Common myeloid progenitor, CD34-positive (primary cell): ENCODE measurements around the gene SPPL2B.

Experiments used
- CTCF ChIA-PET: fragments of 350-600 bp; sonication (Branson Sonifier 250); formaldehyde crosslinking; loops from one replicate; lab custom pipeline; 2021; ENCODE audit warnings: antibody characterized with exemption; lab: Charles Lee
- POLR2A ChIA-PET: fragments of 350-600 bp; sonication (Branson Sonifier 250); formaldehyde crosslinking; loops from one replicate; lab custom pipeline; 2021; ENCODE audit warnings: antibody characterized with exemption; lab: Charles Lee
- DNase-seq, 3 donors: peaks; one replicate each; pipeline versions ENCODE4 v3.0.0 to v3.0.0-alpha.2; 2013
- H3K27ac ChIP-seq, 2 experiments: 1 replicate in 1 of 2; 2 replicates in 1 of 2; pipeline ENCODE4 v1.7.0; 2013; ENCODE audit warnings: inconsistent platforms in 2 of 2, low read length in 2 of 2, mild to moderate bottlenecking in 2 of 2, low read depth in 1 of 2, moderate library complexity in 1 of 2; ENCODE audit not compliant: severe bottlenecking in 2 of 2, insufficient read depth in 1 of 2, poor library complexity in 1 of 2
- H3K27me3 ChIP-seq, 5 experiments: replicated peaks in 2 of 5; 1 replicate in 3 of 5; 2 replicates in 2 of 5; pipeline versions ENCODE4 v1.6.1 to v1.7.0; 2013; ENCODE audit warnings: low read length in 4 of 5, mild to moderate bottlenecking in 2 of 5, moderate library complexity in 2 of 5, inconsistent platforms in 1 of 5; ENCODE audit not compliant: insufficient read depth in 5 of 5, control insufficient read depth in 4 of 5
- H3K36me3 ChIP-seq, 4 experiments: 1 replicate in 2 of 4; 2 replicates in 2 of 4; pipeline versions ENCODE4 v1.6.1 to v1.7.0; 2013; ENCODE audit warnings: low read length in 3 of 4, control low read depth in 1 of 4, mild to moderate bottlenecking in 1 of 4; ENCODE audit not compliant: control insufficient read depth in 4 of 4, insufficient read depth in 4 of 4
- H3K4me1 ChIP-seq, 4 experiments: 1 replicate in 3 of 4; 2 replicates in 1 of 4; pipeline versions ENCODE4 v1.6.1 to v1.7.1; 2013; ENCODE audit warnings: low read length in 3 of 4, mild to moderate bottlenecking in 3 of 4, control low read depth in 1 of 4, inconsistent platforms in 1 of 4, moderate library complexity in 1 of 4; ENCODE audit not compliant: control insufficient read depth in 4 of 4, insufficient read depth in 4 of 4; ENCODE audit errors: control extremely low read depth in 1 of 4
- H3K4me3 ChIP-seq, 7 experiments: 1 replicate in 4 of 7; 2 replicates in 3 of 7; pipeline versions ENCODE4 v1.5.1 to v1.7.0; 2013; ENCODE audit warnings: mild to moderate bottlenecking in 7 of 7, low read length in 6 of 7, moderate library complexity in 6 of 7, inconsistent platforms in 2 of 7, low read depth in 2 of 7, control low read depth in 1 of 7; ENCODE audit not compliant: insufficient read depth in 4 of 7, control insufficient read depth in 1 of 7; ENCODE audit errors: extremely low read depth in 1 of 7
- H3K9me3 ChIP-seq, 5 experiments: 1 replicate in 4 of 5; 2 replicates in 1 of 5; pipeline versions ENCODE4 v1.6.1 to v1.7.1; 2013; ENCODE audit warnings: low read length in 4 of 5, mild to moderate bottlenecking in 2 of 5, inconsistent platforms in 1 of 5, low read depth in 1 of 5, moderate library complexity in 1 of 5; ENCODE audit not compliant: control insufficient read depth in 4 of 5, insufficient read depth in 2 of 5; ENCODE audit errors: control extremely low read depth in 1 of 5
- WGBS: methylation state at CpG from one replicate; pipeline ENCODE4 v1.1.5; 2013; ENCODE audit not compliant: insufficient coverage; 5-methylcytosine and 5-hydroxymethylcytosine counted together

SPPL2B gene

GRCh38 chr19:2289714-2290435, 38.6 kb upstream of the SPPL2B start:
- Histone ChIP-seq H3K27ac (peak overlapping the region; percentile 50 to 81), H3K36me3 (peaks cover 0 to 23% (median 10%) of the 10 kb centered on the region in 4 experiments), H3K9me3 (no peaks in the 10 kb centered on the region), H3K4me1 (peaks cover 0 to 76% (median 72%) of the 10 kb centered on the region in 4 experiments), H3K4me3 (peak overlapping the region; percentile 44 to 85 (median 74)), H3K27me3 (no peaks in the 10 kb centered on the region)
- DNase-seq, result peak; percentile 87 to 96 (median 95)
- POLR2A ChIA-PET, result interaction anchor here (1.0 to 2.9 kb wide), 10 partner anchors 11 to 43 kb away, joined by 3 to 13 read pairs (median 4); no protein-coding TSS in a partner anchor
- WGBS, result under 1% methylated on average over 67 of the region's 74 CpGs
- CTCF ChIA-PET, result interaction anchor here (1.2 to 2.7 kb wide), 5 partner anchors 11 to 44 kb away, joined by 3 to 23 read pairs (median 3); no protein-coding TSS in a partner anchor

GRCh38 chr19:2290441-2291184, 37.9 kb upstream of the SPPL2B start:
- Histone ChIP-seq H3K4me1 (peaks cover 0 to 78% (median 73%) of the 10 kb centered on the region in 4 experiments), H3K27ac (peak overlapping the region; percentile 50 to 81), H3K27me3 (no peaks in the 10 kb centered on the region), H3K4me3 (peak overlapping the region; percentile 44 to 85 (median 74)), H3K9me3 (no peaks in the 10 kb centered on the region), H3K36me3 (peaks cover 0 to 30% (median 15%) of the 10 kb centered on the region in 4 experiments)
- peak in 2 of 3 donors; percentile 72 to 77 for DNase-seq
- POLR2A ChIA-PET, result interaction anchor here (0.6 to 1.7 kb wide), 5 partner anchors 11 to 35 kb away, joined by 3 to 7 read pairs (median 6); no protein-coding TSS in a partner anchor
- WGBS, result 4% methylated on average over 78 of the region's 82 CpGs
- CTCF ChIA-PET, result interaction anchor here (1.0 to 2.2 kb wide), 4 partner anchors 15 to 43 kb away, joined by 3 to 10 read pairs (median 3); no protein-coding TSS in a partner anchor

GRCh38 chr19:2291185-2291751, 37.2 kb upstream of the SPPL2B start:
- peaks cover 0 to 71% (median 69%) of the 10 kb centered on the region in 4 experiments for H3K4me1 ChIP-seq
- H3K27ac ChIP-seq, result no peak overlapping the region
- peaks cover 0 to 36% (median 20%) of the 10 kb centered on the region in 4 experiments for H3K36me3 ChIP-seq
- WGBS, result 54% methylated on average over 53 of the region's 67 CpGs
- peak overlapping the region; percentile 44 to 85 (median 74) for H3K4me3 ChIP-seq
- H3K9me3 ChIP-seq, result no peaks in the 10 kb centered on the region
- ChIA-PET CTCF (interaction anchor here (1.0 to 2.2 kb wide), 4 partner anchors 14 to 42 kb away, joined by 3 to 10 read pairs (median 3); no protein-coding TSS in a partner anchor), POLR2A (interaction anchor here (0.6 to 1.7 kb wide), 6 partner anchors 11 to 34 kb away, joined by 3 to 7 read pairs (median 6); no protein-coding TSS in a partner anchor)
- DNase-seq, result peak in 1 of 3 donors; percentile 18
- H3K27me3 ChIP-seq, result no peaks in the 10 kb centered on the region

GRCh38 chr19:2294687-2295335, 33.7 kb upstream of the SPPL2B start:
- Histone ChIP-seq H3K27ac (no peak overlapping the region), H3K36me3 (peaks cover 2 to 42% (median 21%) of the 10 kb centered on the region in 4 experiments), H3K4me3 (no peak overlapping the region), H3K4me1 (peaks cover 0 to 44% (median 38%) of the 10 kb centered on the region in 4 experiments), H3K27me3 (no peaks in the 10 kb centered on the region), H3K9me3 (no peaks in the 10 kb centered on the region)
- ChIA-PET CTCF (interaction anchor here (0.6 to 1.5 kb wide), 9 partner anchors 9 to 100 kb away, joined by 3 to 8 read pairs (median 4); partner anchors contain the start of gene AMH), POLR2A (interaction anchor here (0.6 to 1.8 kb wide), 7 partner anchors 10 to 137 kb away, joined by 3 to 7 read pairs (median 4); no protein-coding TSS in a partner anchor)
- no peak for DNase-seq
- 76% methylated on average over 20 of the region's 26 CpGs for WGBS

GRCh38 chr19:2296141-2296540, 32.3 kb upstream of the SPPL2B start:
- POLR2A ChIA-PET, result interaction anchor here (0.5 to 1.1 kb wide), 5 partner anchors 14 to 1390 kb away, joined by 3 to 5 read pairs (median 5); partner anchors contain the start of gene PEAK3
- CTCF ChIA-PET, result interaction anchor here (1.6 kb wide), 1 partner anchor 10 kb away, joined by 6 read pairs; no protein-coding TSS in a partner anchor
- H3K4me1 ChIP-seq, result peaks cover 0 to 36% (median 33%) of the 10 kb centered on the region in 4 experiments

GRCh38 chr19:2300533-2300932, 28.0 kb upstream of the SPPL2B start:
- CTCF ChIA-PET, result interaction anchor here (1.0 kb wide), 1 partner anchor 146 kb away, joined by 3 read pairs; no protein-coding TSS in a partner anchor
- Histone ChIP-seq H3K9me3 (no peaks in the 10 kb centered on the region), H3K27ac (no peak overlapping the region), H3K4me1 (peaks cover 0 to 27% (median 18%) of the 10 kb centered on the region in 4 experiments), H3K4me3 (no peak overlapping the region), H3K36me3 (peaks cover 2 to 13% (median 7%) of the 10 kb centered on the region in 4 experiments), H3K27me3 (peaks cover 0 to 35% (median 12%) of the 10 kb centered on the region in 5 experiments)
- POLR2A ChIA-PET, result interaction anchor here (0.9 to 1.2 kb wide), 2 partner anchors 15 to 31 kb away, joined by 3 to 4 read pairs; no protein-coding TSS in a partner anchor
- DNase-seq, result peak in 1 of 3 donors; percentile 14
- WGBS, result 66% methylated on average over 5 of the region's 17 CpGs

More at GRCh38 chr19:2296141-2296540, 32.3 kb upstream of the SPPL2B start:
- Histone ChIP-seq H3K4me3 (no peak overlapping the region), H3K9me3 (no peaks in the 10 kb centered on the region), H3K27me3 (no peaks in the 10 kb centered on the region), H3K27ac (no peak overlapping the region), H3K36me3 (peaks cover 2 to 42% (median 20%) of the 10 kb centered on the region in 4 experiments)
- DNase-seq, result no peak
- 98% methylated on average over 14 of the region's 16 CpGs for WGBS
